CD4-positive, alpha-beta T cell treated with Interleukin-1 beta for 1 hour (primary cell): ENCODE measurements around the gene PTGIR.

Experiments used
- DNase-seq, 2 donors: peaks; one replicate each; pipeline ENCODE4 v3.0.0-alpha.2; 2020 to 2022

The PTGIR gene

DNA sequence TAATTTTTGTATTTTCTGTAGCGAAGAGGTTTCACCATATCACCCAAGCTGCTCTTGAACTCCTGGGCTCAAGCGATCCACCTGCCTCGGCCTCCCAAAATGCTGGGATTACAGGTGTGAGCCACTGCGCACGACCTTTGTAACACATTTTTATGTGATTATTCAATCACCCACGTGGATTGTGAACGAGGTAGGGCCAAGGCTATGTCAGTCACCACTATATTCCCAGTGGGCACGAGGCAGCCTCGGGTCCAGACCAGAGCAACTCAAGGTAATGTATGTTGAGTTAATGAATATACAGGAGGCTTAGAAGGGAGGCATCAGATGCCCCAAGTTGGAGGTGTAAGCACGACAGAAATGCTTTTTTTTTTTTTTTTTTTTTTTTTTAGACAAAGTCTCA is 8.9 kb downstream of the PTGIR start:
- no peak for DNase-seq

DNA sequence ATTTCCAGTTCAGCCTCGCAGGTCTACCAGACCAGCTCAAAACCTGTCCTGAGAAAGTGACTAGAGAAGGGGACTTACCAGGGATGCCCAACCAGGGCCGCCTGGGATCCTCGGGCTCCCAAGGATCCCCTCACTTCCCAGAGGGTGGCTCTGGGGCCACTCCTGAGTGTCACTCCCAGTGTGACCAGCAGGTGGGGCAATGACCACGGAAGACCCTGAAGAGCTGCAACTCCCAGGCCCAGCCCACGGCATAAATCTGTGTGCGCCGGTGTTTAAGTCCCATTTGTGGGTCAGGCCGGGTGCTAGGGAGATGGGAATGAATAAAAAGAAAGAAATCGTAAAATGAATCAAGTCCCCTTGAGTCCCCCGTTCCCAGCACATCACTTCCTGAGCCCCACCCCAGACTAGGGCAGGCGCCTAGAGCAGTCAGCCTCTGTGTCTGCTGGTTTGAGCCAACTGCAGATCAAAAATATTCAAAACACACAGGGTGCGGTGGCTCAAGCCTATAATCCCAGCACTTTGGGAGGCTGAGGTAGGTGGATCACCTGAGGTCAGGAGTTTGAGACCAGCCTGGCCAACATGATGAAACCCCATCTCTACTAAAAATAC is 10.7 kb downstream of the PTGIR start:
- peak; percentile 81 for DNase-seq

DNA sequence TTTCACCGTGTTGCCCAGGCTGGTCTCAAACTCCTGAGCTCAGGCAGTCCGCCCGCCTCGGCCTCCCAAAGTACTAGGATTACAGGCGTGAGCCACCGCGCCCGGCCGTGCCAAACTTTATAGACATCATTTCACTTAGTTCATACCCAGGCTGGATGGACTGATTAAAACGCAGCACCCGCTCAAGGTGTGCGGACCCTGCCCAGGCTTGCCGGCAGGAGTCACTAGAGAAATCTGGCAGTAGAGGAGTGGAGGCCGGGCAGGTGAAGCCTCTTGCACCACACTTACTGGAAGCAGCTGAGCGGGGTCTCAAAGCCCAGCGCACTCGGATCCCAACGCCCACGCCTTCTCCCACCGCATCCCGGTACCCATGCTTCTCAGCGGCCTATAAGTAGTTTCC is 11.4 kb downstream of the PTGIR start:
- no peak for DNase-seq

DNA sequence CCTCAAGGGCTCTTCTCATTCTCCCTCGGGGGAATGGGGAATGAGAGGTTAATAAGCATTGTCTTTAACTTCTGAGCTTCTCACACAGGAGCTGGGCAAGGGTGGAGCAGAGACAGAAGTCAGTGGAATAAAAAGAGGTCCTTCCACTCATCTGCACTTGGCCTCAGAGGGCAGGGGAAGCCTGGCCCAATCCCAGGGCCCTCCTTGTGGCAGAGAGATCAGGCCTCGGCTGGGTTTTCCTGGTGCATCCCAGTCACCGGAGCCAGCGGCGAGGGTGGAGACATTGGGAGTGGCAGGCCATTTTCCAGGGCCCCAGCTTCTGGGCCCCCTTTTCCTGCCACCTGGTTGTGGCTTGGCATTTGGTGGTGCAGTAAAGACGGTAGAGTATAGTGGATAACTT is 13.1 kb downstream of the PTGIR start:
- no peak for DNase-seq

DNA sequence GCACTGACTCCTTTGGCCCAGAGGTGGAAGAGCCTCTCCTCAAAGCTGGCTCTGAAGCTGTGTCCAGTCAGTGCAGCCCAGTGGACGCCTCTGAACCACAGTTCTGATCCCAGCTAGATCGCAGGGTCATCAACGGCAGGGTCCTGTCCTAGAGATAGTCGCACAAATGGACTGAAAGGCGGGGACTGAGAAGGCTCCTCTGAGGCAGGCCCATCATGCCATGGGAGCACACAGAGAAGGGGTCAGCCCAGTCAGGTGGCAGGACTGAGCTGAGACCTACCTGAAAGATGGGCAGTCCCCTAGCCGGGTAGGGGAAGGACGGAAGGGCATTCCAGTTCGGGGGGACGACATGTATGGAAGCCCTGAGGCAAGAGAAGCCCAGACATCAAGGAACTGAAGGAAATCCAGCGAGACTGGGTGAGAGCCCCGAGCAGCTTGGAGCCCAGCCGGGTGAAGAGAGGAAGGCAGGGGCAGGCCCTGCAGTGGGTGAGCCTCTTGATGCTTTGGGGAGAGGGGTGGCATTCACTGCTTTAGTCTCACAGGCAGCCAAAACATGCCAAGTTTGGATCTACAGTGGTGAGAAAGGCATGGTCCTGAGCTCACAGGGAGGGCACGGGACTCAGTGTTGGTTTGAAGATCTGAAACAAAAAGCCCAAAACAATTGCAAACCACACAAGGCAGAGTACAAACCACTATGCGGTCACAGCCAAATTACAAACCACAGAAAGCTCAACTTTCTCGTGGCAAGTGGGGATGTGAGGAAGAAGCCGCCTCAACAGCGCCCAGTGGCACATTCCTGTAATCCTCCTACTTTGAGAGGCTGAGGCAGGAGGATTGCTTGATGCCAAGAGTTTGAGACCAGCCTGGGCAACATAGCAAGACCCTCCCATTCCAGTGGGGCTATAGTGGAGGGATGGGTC is 13.8 kb downstream of the PTGIR start:
- DNase-seq, result peak; percentile 28 to 58

DNA sequence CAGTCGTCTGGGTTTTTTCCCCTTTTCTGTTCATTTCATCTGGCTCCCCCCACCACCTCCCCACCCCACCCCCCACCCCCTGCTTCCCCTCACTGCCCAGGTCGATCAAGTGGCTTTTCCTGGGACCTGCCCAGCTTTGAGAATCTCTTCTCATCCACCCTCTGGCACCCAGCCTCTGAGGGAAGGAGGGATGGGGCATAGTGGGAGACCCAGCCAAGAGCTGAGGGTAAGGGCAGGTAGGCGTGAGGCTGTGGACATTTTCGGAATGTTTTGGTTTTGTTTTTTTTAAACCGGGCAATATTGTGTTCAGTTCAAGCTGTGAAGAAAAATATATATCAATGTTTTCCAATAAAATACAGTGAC is 14.5 kb downstream of the PTGIR start:
- no peak for DNase-seq

DNA sequence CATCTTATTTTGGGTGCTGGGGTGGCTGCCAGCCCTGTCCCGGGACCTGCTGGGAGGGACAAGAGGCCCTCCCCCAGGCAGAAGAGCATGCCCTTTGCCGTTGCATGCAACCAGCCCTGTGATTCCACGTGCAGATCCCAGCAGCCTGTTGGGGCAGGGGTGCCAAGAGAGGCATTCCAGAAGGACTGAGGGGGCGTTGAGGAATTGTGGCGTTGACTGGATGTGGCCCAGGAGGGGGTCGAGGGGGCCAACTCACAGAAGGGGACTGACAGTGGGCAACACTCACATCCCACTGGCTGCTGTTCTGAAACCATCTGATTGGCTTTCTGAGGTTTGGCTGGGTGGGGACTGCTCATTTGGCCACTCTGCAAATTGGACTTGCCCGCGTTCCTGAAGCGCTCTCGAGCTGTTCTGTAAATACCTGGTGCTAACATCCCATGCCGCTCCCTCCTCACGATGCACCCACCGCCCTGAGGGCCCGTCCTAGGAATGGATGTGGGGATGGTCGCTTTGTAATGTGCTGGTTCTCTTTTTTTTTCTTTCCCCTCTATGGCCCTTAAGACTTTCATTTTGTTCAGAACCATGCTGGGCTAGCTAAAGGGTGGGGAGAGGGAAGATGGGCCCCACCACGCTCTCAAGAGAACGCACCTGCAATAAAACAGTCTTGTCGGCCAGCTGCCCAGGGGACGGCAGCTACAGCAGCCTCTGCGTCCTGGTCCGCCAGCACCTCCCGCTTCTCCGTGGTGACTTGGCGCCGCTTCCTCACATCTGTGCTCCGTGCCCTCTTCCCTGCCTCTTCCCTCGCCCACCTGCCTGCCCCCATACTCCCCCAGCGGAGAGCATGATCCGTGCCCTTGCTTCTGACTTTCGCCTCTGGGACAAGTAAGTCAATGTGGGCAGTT is 15.1 kb downstream of the PTGIR start:
- no peak for DNase-seq

DNA sequence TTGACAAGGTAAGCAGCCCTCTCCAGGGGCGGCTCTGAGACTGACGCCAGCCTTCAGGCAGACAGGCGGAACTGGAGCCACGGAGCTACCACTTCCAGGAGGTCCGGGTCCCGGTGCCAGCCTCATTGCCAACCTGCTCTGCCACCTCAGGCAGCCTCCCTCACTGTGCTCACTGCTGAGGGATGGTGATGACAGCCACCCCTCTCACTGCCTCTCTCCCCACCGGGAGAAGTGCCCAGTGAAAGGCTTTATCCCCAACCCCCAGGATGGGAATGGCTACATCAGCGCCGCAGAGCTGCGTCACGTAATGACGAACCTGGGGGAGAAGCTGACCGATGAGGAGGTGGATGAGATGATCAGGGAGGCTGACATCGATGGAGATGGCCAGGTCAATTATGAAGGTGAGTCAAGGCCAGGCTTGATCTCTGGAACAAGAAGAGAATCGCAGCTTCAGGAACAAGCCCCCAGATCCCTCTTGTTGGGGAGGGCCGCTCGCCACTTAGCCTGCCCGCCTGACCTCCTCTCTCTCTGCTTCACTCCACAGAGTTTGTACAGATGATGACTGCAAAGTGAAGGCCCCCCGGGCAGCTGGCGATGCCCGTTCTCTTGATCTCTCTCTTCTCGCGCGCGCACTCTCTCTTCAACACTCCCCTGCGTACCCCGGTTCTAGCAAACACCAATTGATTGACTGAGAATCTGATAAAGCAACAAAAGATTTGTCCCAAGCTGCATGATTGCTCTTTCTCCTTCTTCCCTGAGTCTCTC is 16.1 kb downstream of the PTGIR start:
- DNase-seq, result no peak

DNA sequence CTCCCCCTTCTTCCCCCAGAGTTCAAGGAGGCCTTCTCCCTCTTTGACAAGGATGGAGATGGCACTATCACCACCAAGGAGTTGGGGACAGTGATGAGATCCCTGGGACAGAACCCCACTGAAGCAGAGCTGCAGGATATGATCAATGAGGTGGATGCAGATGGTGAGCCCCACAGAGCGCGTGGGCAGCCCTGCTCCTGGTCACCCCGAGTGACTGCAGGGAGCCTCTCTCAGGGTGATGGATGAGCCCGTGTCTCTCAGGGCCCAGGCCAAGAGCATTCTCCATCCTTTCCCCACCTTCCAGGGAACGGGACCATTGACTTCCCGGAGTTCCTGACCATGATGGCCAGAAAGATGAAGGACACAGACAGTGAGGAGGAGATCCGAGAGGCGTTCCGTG is 16.7 kb downstream of the PTGIR start:
- DNase-seq, result no peak

DNA sequence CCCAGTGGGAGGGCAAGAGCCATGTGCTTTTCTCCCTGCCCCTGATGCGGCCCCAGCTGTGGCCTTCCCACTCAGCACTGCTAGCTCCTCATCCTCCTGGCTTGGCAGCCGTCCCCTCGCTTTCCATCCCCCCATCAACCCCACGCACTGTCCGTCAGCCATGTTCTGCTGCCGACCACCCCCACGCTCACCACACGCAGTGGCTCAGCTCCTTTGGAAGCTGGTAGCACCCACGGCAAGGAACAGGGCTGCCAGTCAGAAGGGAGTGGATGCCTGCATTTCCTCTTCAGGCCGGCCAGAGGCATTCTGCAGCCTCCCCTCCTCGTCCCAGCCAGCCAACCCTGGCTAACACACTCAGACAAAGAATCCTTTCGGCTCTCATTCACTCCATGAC is 17.4 kb downstream of the PTGIR start:
- no peak for DNase-seq

DNA sequence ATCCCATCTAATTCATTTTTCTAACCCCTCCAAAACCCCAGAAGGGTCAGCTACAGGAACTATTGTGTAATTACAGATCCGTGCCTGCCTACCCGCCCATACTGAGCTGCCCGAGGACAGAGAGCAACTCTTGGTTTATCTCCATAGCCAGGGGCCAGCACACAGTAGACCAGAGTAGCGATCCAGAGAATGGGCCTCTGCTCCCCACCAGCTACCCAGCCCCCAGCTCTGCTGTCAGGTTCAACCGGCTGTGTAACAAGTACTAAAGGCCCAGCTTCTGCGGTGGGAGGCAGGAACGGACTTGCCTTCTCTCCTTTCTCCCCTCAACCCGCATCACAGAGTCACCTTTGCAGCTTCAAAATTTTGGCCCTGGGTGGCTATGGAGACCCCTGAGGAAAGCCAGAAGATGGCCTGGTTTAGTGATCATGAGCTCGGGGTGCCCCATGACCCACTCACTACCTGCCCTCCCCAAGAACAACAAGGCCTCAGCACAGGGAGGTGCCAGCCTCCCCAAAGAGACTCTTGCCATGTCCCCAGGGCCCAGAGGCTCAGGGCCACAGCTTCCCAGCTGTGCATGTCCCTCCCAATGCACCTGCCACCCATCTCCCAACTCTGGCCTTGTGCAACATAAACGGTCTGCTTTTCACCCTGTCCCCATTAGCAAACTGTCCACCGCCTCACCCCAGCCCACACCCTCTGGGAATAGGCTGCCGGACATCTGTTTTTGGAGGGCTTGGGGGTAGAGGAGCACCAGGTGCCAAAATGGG is 18.0 kb downstream of the PTGIR start:
- DNase-seq, result no peak

DNA sequence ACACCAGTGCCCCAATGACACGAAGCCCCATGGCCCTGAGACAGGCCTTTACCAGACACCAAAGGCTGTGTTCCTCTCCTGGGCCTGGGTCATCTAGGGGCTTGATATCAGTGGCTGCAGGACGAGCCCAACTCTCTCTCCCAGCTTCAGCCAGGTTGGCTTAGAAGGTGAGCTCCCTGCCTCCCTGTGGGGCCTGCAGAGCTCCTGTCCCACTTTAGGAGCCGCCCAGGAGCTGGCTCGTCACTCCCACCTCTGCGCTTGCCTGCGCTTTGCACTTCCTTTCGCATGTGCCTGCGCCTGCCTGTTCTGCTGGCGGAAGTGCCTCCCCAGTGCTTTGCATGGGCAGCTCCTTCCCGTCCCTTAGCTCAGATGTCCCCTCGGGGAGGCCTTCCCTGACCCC is 18.9 kb downstream of the PTGIR start:
- no peak for DNase-seq

DNA sequence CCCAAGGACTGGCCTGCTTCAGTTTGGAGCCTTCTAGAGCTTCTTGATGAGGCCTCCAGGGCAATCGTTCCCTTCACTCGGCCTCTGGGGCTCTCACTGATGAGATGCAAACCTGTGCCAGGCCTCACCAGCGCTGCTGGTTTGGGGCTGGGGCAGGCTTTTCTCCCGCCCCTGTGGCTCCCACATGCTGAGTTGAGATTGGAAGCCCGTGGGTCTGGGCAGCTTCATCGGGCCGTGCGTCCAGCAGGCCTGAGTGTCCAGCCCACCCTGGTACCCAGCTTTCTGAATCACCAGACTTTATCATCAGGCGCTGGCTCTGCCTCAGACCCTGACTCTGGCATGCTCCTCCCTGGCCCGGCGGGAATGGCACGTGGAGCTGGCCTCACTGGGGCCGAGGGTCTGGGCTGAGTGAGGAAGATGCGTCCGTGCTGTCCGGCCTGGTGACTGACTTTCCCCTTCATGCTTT is 19.5 kb downstream of the PTGIR start:
- no peak for DNase-seq

DNA sequence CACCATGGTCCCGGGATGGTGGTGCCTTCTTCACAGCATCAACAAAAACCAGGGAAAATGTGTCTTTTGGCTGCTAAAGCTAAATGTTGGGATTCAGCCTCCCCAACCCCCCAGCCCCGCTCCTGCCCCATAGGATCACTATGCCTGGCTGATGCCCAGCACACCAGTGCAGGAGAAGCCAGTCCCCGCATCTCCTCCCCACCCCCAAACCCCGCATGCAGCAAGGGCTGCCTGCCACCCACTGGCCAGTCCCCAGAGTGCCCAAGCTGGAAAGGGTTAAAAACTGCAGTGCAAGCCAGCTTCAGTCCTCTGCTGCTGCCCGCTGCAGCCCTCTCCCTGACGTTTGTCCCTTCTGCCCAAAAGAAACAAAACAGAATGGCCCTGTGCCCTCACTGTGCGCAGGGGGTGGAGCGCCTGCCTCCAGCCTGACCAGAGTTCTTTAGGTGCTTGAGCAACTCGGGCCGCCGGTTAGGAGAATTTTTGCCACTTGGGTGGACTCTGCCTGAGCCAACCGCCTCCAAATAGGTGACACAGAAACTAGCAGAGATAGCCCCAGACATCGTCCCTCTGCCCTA is 20.0 kb downstream of the PTGIR start:
- DNase-seq, result no peak

DNA sequence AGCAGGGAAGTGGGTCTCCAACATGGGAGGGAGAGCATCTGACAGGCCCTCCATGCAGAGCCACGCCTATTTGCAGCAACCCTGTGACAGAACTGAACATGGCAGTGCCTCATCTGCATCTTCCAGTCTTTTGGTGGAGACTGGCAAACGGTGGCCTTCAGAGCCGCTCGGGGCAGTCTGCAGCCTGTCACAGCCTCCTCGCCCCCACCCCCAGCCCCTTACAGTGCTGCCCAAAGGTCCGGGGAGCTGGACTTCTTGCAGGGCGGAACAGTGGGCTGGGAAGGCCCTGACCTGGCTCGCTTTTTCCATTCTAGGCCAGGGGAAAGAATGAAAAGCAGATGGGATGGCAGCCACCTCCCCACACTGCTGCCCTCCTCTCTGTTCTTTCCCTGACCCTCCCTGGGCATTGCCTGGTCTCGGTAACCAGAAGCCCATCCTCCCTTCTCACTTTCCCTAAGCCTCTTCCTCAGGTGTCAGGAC is 21.1 kb downstream of the PTGIR start:
- DNase-seq, result no peak

DNA sequence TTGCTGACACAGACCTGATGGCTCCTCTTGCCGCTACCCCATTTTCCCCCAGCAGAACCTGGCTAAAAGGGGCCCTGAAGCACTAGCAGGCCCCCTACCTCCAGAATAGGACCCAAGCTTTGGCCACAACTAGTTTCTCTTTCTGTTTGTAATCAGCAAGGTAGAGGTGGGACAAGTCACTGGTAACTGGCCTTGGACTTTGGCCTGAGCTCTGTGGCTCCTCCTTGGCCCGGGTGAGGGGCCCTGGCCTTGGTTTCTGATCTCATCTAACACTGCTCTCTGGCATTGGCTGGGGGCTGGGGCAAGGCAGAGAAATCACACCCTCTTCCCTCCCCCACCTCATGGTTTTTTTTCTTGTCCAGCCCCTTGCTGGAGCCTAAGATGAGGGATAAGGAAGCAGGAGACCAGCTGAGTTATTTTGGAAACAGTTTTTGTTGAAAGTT is 21.7 kb downstream of the PTGIR start:
- DNase-seq, result peak in 1 of 2 donors; percentile 19

DNA sequence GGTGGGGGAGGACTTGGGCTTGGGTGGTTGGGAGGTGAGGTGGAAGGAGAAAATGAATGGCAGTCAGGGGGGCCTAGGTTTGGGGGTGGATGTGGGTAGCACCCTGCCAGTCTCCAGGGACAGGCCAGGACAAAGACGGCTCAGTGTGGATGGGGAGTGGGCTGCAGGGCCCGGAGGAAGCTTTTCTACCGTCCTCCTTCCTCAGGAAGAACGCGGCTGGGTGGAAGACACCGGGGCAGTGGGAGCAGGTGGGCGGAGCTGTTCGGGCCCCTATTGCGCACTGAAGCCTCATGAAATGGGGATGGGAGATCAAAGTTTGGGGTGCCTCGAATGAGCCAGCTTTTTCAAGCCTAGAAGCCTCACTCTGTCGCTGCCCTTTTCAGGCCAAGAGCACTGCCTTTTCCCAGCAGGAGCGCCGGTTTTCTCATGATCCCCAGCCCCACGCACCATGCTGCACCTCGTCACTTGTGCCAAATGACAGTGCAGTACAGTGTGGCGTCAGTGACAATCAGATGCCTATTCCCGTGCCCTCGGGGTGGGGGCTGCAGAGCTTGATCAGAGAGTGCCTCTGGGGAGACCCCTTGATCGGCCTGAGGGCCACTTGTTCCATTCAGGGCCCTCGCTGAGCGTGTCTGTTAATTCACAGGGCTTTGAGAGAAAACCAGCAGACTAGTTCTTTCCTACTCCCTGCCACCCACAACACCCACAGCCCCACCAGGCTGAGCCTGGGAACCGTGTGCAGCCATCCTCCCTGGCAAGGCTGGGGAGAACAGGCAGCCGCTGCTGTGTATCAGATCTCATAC is 22.3 kb downstream of the PTGIR start:
- peak in 1 of 2 donors; percentile 24 for DNase-seq

DNA sequence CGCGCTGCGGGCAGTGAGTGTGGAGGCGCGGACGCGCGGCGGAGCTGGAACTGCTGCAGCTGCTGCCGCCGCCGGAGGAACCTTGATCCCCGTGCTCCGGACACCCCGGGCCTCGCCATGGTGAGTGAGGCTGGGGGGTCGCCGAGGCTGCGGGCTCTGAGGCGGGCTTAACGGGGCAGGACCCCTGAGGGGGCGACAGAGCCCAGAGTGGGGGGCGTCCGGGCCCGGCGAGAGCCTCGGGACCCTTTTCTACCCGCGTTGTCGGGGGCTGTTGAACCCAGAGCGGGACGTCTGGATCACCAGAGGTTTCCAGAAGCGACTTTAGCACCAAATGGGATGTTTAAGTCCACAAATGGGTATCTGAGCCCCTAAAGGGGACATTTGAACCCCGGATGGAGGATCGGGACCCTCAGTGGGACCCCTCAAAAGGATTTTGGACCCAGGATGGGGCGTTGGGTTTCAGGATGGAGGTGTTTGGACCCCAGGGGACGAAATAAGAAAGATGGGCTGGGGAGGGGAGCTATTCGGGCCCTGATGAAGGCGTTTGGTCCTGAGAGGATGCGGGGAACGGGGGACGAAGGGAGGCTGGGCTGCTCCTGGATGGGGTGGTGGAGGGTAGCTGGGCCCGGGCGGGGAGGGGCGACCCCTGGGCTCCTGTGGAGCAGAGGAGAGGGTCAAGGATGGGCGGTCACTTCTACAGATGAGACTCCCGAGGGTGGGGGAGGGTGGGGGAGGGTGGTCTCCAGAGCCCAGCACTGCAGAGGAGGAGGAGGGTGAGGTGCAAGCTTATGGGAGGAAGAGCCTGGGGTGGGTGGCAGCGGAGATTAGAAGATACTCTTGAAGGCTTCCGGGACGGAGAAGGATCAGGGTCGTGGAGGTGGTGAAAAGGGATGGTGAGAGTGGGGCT is 23.3 kb downstream of the PTGIR start, which contains the start of gene CALM3:
Gene CALM3 (plus strand): TSS at position 13 of the 907 bp plus-strand sequence. CDS start 105 bp downstream, at position 118.
- no peak for DNase-seq
